ENCODE results near the gene OLFM4.

OLFM4 gene

GRCh38 chr13:53068585-53069520, 40.2 kb downstream of the OLFM4 start:
- DNase-seq: no peak

- no peak for DNase-seq
Observed at GRCh38 chr13:53069800-53070199, 41.2 kb downstream of the OLFM4 start.

- no peak for DNase-seq
Observed at GRCh38 chr13:53073711-53074110, 45.1 kb downstream of the OLFM4 start.

- no peak for DNase-seq
Observed at GRCh38 chr13:53074114-53074513, 45.5 kb downstream of the OLFM4 start.

- no peak for DNase-seq
Observed at GRCh38 chr13:53075356-53076041, 46.9 kb downstream of the OLFM4 start.

- no peak for DNase-seq
Observed at GRCh38 chr13:53079691-53080090, 51.1 kb downstream of the OLFM4 start.

- no peak for DNase-seq
Observed at GRCh38 chr13:53088871-53089270, 60.3 kb downstream of the OLFM4 start.

- DNase-seq: no peak
Observed at GRCh38 chr13:53089951-53090350, 61.3 kb downstream of the OLFM4 start.

- no peak for DNase-seq
Observed at GRCh38 chr13:53090461-53090860, 61.8 kb downstream of the OLFM4 start.

GRCh38 chr13:53092931-53093330, 64.3 kb downstream of the OLFM4 start:
- no peak for DNase-seq

GRCh38 chr13:53098455-53098854, 69.8 kb downstream of the OLFM4 start:
- DNase-seq: no peak

- DNase-seq: no peak
Observed at GRCh38 chr13:53100394-53101063, 71.9 kb downstream of the OLFM4 start.

All from T1000 (cell line).